H1 (cell line): ENCODE measurements around the gene SLC8A1. TPM values are rescaled to one million over a fixed set of nuclear protein-coding genes. Genes with fewer than 3 reads are reported as not detected.

Source experiments
- CTCF ChIA-PET: fragments of 300-600 bp; sonication (Branson Sonifier 250); formaldehyde crosslinking; loops from one replicate; lab custom pipeline; 2021; ENCODE audit not compliant: partially characterized antibody; lab: Charles Lee
- POLR2A ChIA-PET: fragments of 300-600 bp; sonication (Branson Sonifier 250); formaldehyde crosslinking; loops from one replicate; lab custom pipeline; 2021; ENCODE audit warnings: inconsistent platforms; ENCODE audit not compliant: partially characterized antibody; lab: Charles Lee
- DNase-seq, 2 experiments: peaks; one replicate each; pipeline versions ENCODE4 v3.0.0 to v3.0.0-alpha.2; 2010 to 2022; ENCODE audit warnings: low spot score in 2 of 2, low read depth in 1 of 2, mixed read lengths in 1 of 2
- FAIRE-seq: peaks from 2 replicates; lab custom pipeline; 2011; peaks lifted over from hg19 to GRCh38; lab: Jason Lieb, UNC
- H2AFZ ChIP-seq: 2 replicates; pipeline ENCODE4 v1.8.1; 2012; ENCODE audit warnings: low read length, inconsistent platforms
- H2AK5ac ChIP-seq: 2 replicates; pipeline ENCODE4 v1.6.1; 2013; ENCODE audit warnings: low read depth, low read length
- H2BK120ac ChIP-seq: replicated peaks from 2 replicates; pipeline ENCODE3; 2013; ENCODE audit warnings: low read depth, low read length, inconsistent platforms
- H2BK12ac ChIP-seq: 2 replicates; pipeline ENCODE4 v1.6.1; 2013; ENCODE audit warnings: low read depth, low read length
- H2BK15ac ChIP-seq: 2 replicates; pipeline ENCODE4 v1.6.1; 2013; ENCODE audit warnings: low read length
- H2BK20ac ChIP-seq: 2 replicates; pipeline ENCODE4 v1.6.1; 2013; ENCODE audit warnings: low read length
- H2BK5ac ChIP-seq: 2 replicates; pipeline ENCODE4 v1.6.1; 2013; ENCODE audit warnings: low read depth, low read length
- H3K14ac ChIP-seq: 2 replicates; pipeline ENCODE4 v1.6.1; 2013; ENCODE audit warnings: inconsistent platforms; ENCODE audit not compliant: insufficient read length
- H3K18ac ChIP-seq: 2 replicates; pipeline ENCODE4 v1.6.1; 2013; ENCODE audit warnings: low read length; ENCODE audit errors: extremely low read depth
- H3K23ac ChIP-seq: 2 replicates; pipeline ENCODE4 v1.6.1; 2013; ENCODE audit warnings: inconsistent platforms; ENCODE audit not compliant: insufficient read length
- H3K23me2 ChIP-seq: 2 replicates; pipeline ENCODE4 v1.6.1; 2013; ENCODE audit warnings: low read depth, low read length
- H3K27ac ChIP-seq: 2 replicates; pipeline ENCODE4 v1.6.1; 2011; ENCODE audit warnings: low read depth, low read length, inconsistent platforms
- H3K27me3 ChIP-seq, 4 experiments: replicated peaks in 1 of 4; 1 replicate in 1 of 4; 2 replicates in 3 of 4; pipeline versions ENCODE4 v1.6.1 to v1.8.1; 2011 to 2013; ENCODE audit warnings: low read length in 3 of 4, mild to moderate bottlenecking in 3 of 4, inconsistent platforms in 2 of 4, mixed read lengths in 2 of 4, moderate library complexity in 1 of 4; ENCODE audit not compliant: control insufficient read depth in 3 of 4, insufficient read depth in 3 of 4; ENCODE audit errors: extremely low read depth in 1 of 4
- H3K36me3 ChIP-seq, 4 experiments: 2 replicates each; pipeline versions ENCODE4 v1.6.1 to v1.8.1; 2011 to 2013; ENCODE audit warnings: mild to moderate bottlenecking in 4 of 4, low read length in 3 of 4, moderate library complexity in 2 of 4, control low read depth in 1 of 4, inconsistent platforms in 1 of 4; ENCODE audit not compliant: insufficient read depth in 4 of 4, control insufficient read depth in 2 of 4
- H3K4ac ChIP-seq: replicated peaks from 2 replicates; pipeline ENCODE3; 2013; ENCODE audit warnings: low read length, low read depth, mixed read lengths, inconsistent platforms; ENCODE audit not compliant: insufficient read length
- H3K4me1 ChIP-seq, 4 experiments: replicated peaks in 1 of 4; 1 replicate in 1 of 4; 2 replicates in 3 of 4; pipeline versions ENCODE4 v1.6.1 to v1.8.1; 2011 to 2013; ENCODE audit warnings: low read length in 3 of 4, inconsistent platforms in 2 of 4, mixed read lengths in 1 of 4; ENCODE audit not compliant: insufficient read depth in 4 of 4, control insufficient read depth in 3 of 4
- H3K4me2 ChIP-seq, 2 experiments: 2 replicates each; pipeline versions ENCODE4 v1.6.1 to v1.8.1; 2011 to 2013; ENCODE audit warnings: low read depth in 2 of 2, low read length in 2 of 2, control low read depth in 1 of 2, inconsistent platforms in 1 of 2, mild to moderate bottlenecking in 1 of 2; ENCODE audit not compliant: insufficient read depth in 1 of 2
- H3K4me3 ChIP-seq, 4 experiments: fragments of 200-600, 300-600 bp in 1 of 4; sonication (generic), shearing (Covaris generic), sonication (Bioruptor Twin) in 1 of 4; 2 replicates each; pipeline versions ENCODE4 v1.5.1 to v1.8.1; 2011 to 2016; ENCODE audit warnings: low read length in 4 of 4, low read depth in 3 of 4, control low read depth in 2 of 4, inconsistent platforms in 2 of 4, mild to moderate bottlenecking in 2 of 4, mixed read lengths in 1 of 4, moderate library complexity in 1 of 4; ENCODE audit not compliant: insufficient read depth in 2 of 4; ENCODE audit errors: extremely low read depth in 1 of 4
- H3K56ac ChIP-seq: replicated peaks from 2 replicates; pipeline ENCODE3; 2013; ENCODE audit warnings: low read depth, mild to moderate bottlenecking, mixed read lengths, low read length, inconsistent platforms; ENCODE audit not compliant: insufficient read length
- H3K79me1 ChIP-seq: 2 replicates; pipeline ENCODE4 v1.6.1; 2013; ENCODE audit warnings: low read depth, low read length, control low read depth
- H3K79me2 ChIP-seq, 2 experiments: 2 replicates each; pipeline versions ENCODE4 v1.6.1 to v1.8.1; 2012 to 2013; ENCODE audit warnings: low read length in 2 of 2, mild to moderate bottlenecking in 2 of 2, inconsistent platforms in 1 of 2; ENCODE audit not compliant: insufficient read depth in 2 of 2, control insufficient read depth in 1 of 2
- H3K9ac ChIP-seq, 4 experiments: replicated peaks in 1 of 4; 1 replicate in 1 of 4; 2 replicates in 3 of 4; pipeline versions ENCODE4 v1.6.1 to v1.8.1; 2011 to 2013; ENCODE audit warnings: low read depth in 3 of 4, low read length in 3 of 4, control low read depth in 2 of 4, mild to moderate bottlenecking in 2 of 4, moderate library complexity in 2 of 4, inconsistent platforms in 1 of 4; ENCODE audit errors: extremely low read depth in 1 of 4
- H3K9me3 ChIP-seq, 2 experiments: 2 replicates each; pipeline versions ENCODE4 v1.6.1 to v1.8.1; 2012 to 2013; ENCODE audit warnings: mild to moderate bottlenecking in 2 of 2, moderate library complexity in 2 of 2, control low read depth in 1 of 2, inconsistent platforms in 1 of 2, low read depth in 1 of 2, low read length in 1 of 2, mixed read lengths in 1 of 2; ENCODE audit not compliant: insufficient read depth in 2 of 2
- H4K20me1 ChIP-seq, 2 experiments: replicated peaks in 1 of 2; 2 replicates each; pipeline versions ENCODE3 to v1.8.1; 2011 to 2013; ENCODE audit warnings: inconsistent platforms in 2 of 2, low read length in 2 of 2, mild to moderate bottlenecking in 1 of 2; ENCODE audit not compliant: insufficient read depth in 2 of 2, control insufficient read depth in 1 of 2
- H4K5ac ChIP-seq: 2 replicates; pipeline ENCODE4 v1.6.1; 2013; ENCODE audit warnings: low read length, low read depth, mixed read lengths, inconsistent platforms; ENCODE audit not compliant: insufficient read length
- H4K8ac ChIP-seq: 2 replicates; pipeline ENCODE4 v1.8.0; 2013; ENCODE audit warnings: mild to moderate bottlenecking, moderate library complexity, low read length, inconsistent platforms; ENCODE audit not compliant: insufficient read depth; ENCODE audit errors: extremely low read depth
- H4K91ac ChIP-seq: replicated peaks from 2 replicates; pipeline ENCODE3; 2013; ENCODE audit warnings: low read length, mixed read lengths, inconsistent platforms; ENCODE audit not compliant: insufficient read length
- BRCA1 ChIP-seq: IDR thresholded peaks from 2 replicates; pipeline ENCODE4 v1.6.1; 2012; ENCODE audit warnings: low read depth, low read length, improper control_type of control experiment
- CHD1 ChIP-seq: IDR thresholded peaks from 2 replicates; pipeline ENCODE4 v1.6.1; 2012; ENCODE audit warnings: low read depth, low read length, improper control_type of control experiment
- E2F6 ChIP-seq: IDR thresholded peaks from 2 replicates; pipeline ENCODE4 v1.6.1; 2012; ENCODE audit warnings: inconsistent platforms
- EZH2 ChIP-seq: fragments of 200-600 bp; sonication (generic); IDR thresholded peaks from 2 replicates; pipeline ENCODE4 v1.7.1; 2012; ENCODE audit warnings: low read depth, mild to moderate bottlenecking, moderate library complexity, low read length, inconsistent platforms; ENCODE audit not compliant: severe bottlenecking
- KDM1A ChIP-seq: fragments of 200-600, 300-600 bp; sonication (generic); IDR thresholded peaks from 2 replicates; pipeline ENCODE4 v1.7.1; 2016; ENCODE audit warnings: mild to moderate bottlenecking, low read length, borderline replicate concordance
- NANOG ChIP-seq: IDR thresholded peaks from 2 replicates; pipeline ENCODE4 v1.6.1; 2011; ENCODE audit warnings: low read length, low read depth, mild to moderate bottlenecking, inconsistent platforms; ENCODE audit not compliant: insufficient read depth, poor library complexity, severe bottlenecking
- RXRA ChIP-seq: IDR thresholded peaks from 2 replicates; pipeline ENCODE4 v1.6.1; 2011; ENCODE audit warnings: low read depth, mild to moderate bottlenecking, low read length, moderate library complexity; ENCODE audit not compliant: insufficient read depth
- SP1 ChIP-seq: IDR thresholded peaks from 2 replicates; pipeline ENCODE4 v1.6.1; 2011; ENCODE audit warnings: low read depth, low read length
- SP4 ChIP-seq: IDR thresholded peaks from 2 replicates; pipeline ENCODE4 v1.6.1; 2012; ENCODE audit warnings: low read length, inconsistent platforms
- SRF ChIP-seq: IDR thresholded peaks from 2 replicates; pipeline ENCODE4 v1.6.1; 2011; ENCODE audit warnings: mild to moderate bottlenecking, low read depth, low read length, moderate library complexity
- YY1 ChIP-seq: IDR thresholded peaks from 2 replicates; pipeline ENCODE4 v1.6.1; 2011; ENCODE audit warnings: low read depth, mild to moderate bottlenecking, low read length
- ZNF274 ChIP-seq: IDR thresholded peaks from 2 replicates; pipeline ENCODE4 v1.7.0; 2012; ENCODE audit warnings: low read length, borderline replicate concordance; ENCODE audit errors: extremely low read depth
- WGBS, 2 experiments: shearing (Covaris generic) in 1 of 2; methylation state at CpG; one replicate each; pipeline versions ENCODE4 v1.1.6 to v1.1.7; 2013 to 2015; ENCODE audit warnings: low lambda C conversion rate in 2 of 2, mixed read lengths in 2 of 2, inconsistent platforms in 1 of 2, low coverage in 1 of 2, missing lambda C conversion rate in 1 of 2; ENCODE audit not compliant: insufficient replicate concordance in 2 of 2, insufficient coverage in 1 of 2, insufficient read length in 1 of 2; ENCODE audit errors: extremely low coverage in 1 of 2, missing lambda C conversion rate in 1 of 2; 5-methylcytosine and 5-hydroxymethylcytosine counted together
- polyA plus RNA-seq, 7 experiments: library from polyadenylated mRNA; depleted of rRNA in 3 of 7; stranded (reverse) in 5 of 7; unstranded in 2 of 7; fragments of >200 nt in 5 of 7; fragments of 200-250 nt in 2 of 7; gene quantifications; 1 replicate in 5 of 7; 2 replicates in 1 of 7; 4 replicates in 1 of 7; pipeline versions ENCODE4 v1.2.1 to v1.2.3, GENCODE V29; 2011 to 2013; ENCODE audit warnings: missing spikeins in 2 of 7, mixed read lengths in 2 of 7
- total RNA-seq: library from RNA; stranded (reverse); fragmentation: NEBNext Ultra II Directional; extraction: Animal tissue kit (Norgen Biotek cat#: 25700); gene quantifications from 2 replicates; pipeline ENCODE4 v1.2.1, GENCODE V29; 2021
- TF ChIP-seq, protein P1 (sequence below): IDR thresholded peaks from 2 replicates; pipeline ENCODE4 v1.6.1; 2012; ENCODE audit warnings: inconsistent platforms

Gene SLC8A1
- total and polyA plus RNA-seq, 2 of the 8 experiments (the other 6 are each of a cell fraction or from before 2014, with no cell fraction given), result 0.68 to 3.6 TPM

DNA sequence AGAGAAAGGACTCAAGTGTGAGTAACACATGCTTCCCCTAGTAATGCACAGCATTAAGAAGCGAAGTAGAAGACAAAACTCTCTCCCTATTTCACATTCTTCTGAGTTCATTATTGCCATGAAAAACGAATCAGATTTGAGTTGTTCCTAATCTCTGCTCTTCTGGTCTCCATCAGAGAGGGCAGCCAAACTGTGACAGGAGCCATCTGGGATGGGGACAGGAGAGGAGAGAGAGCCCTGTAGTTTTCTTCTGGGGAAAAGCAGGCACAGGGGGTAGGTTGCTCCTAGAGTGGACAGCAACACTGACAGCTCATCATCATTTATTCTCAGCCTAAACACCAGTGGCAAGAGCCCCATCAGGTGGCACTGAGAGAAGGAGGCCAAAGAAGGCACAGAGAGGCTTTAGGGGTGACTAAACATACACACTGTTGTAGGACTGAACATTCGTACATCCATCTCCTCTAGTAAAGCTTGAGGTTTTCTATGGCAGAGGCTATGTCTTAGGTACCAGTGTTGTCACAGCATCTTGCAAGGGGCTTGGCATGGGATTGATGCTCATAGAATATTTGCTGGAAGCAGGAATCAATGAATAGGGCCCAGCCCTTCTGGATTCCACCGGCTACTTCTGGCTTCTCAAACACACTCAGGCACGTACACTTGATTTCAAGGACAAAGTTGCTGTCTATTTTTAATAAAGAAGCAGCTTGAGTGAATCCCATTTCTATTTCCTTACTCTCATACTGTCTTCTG, 33.1 kb downstream of the SLC8A1 start:
- Histone ChIP-seq H2AFZ (no peak overlapping the region), H4K20me1 (no peaks in the 10 kb centered on the region), H3K14ac (no peak overlapping the region), H2BK120ac (no peak overlapping the region), H2BK12ac (no peak overlapping the region), H3K23ac (no peak overlapping the region), H3K4me1 (no peaks in the 10 kb centered on the region), H3K36me3 (no peaks in the 10 kb centered on the region), H3K79me2 (no peaks in the 10 kb centered on the region), H4K91ac (no peak overlapping the region), H3K9me3 (no peaks in the 10 kb centered on the region), H3K79me1 (no peaks in the 10 kb centered on the region), H2BK15ac (no peak overlapping the region), H3K9ac (no peak overlapping the region), H3K4ac (no peak overlapping the region), H2BK5ac (no peak overlapping the region), H3K56ac (no peak overlapping the region), H3K18ac (no peak overlapping the region), H4K5ac (no peak overlapping the region), H3K4me2 (no peak overlapping the region), H2AK5ac (no peak overlapping the region), H3K27me3 (no peaks in the 10 kb centered on the region), H3K4me3 (no peak overlapping the region), H2BK20ac (no peak overlapping the region), H3K27ac (no peak overlapping the region), H3K23me2 (peaks cover 3% of the 10 kb centered on the region; the same call in 1 of the 2 replicates), H4K8ac (no peak overlapping the region)
- no peak for FAIRE-seq
- DNase-seq, result no peak
- POLR2A ChIA-PET, result no interaction called here
- CTCF ChIA-PET, result interaction anchor here (1.2 to 1.7 kb wide), 3 partner anchors 15 to 32 kb away, joined by 3 to 7 read pairs (median 3); no protein-coding TSS in a partner anchor
- 84% methylated on average over 5 of the region's 5 CpGs; no CpG with 5 or more reads in 1 of the 2 experiments for WGBS, 2 experiments
- TF ChIP-seq ZNF274, result no peak
- no peak for TF ChIP-seq SP1
- TF ChIP-seq SRF, result no peak
- TF ChIP-seq KDM1A, result no peak
- TF ChIP-seq YY1, result no peak
- TF ChIP-seq EZH2, result no peak
- TF ChIP-seq SP4, result no peak
- no peak for TF ChIP-seq RXRA
- TF ChIP-seq CHD1, result no peak
- TF ChIP-seq, protein P1, sequence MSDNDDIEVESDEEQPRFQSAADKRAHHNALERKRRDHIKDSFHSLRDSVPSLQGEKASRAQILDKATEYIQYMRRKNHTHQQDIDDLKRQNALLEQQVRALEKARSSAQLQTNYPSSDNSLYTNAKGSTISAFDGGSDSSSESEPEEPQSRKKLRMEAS, result no peak
- no peak for TF ChIP-seq BRCA1
- TF ChIP-seq NANOG, result no peak
- TF ChIP-seq E2F6, result no peak
